ENCODE data around the gene BIRC7.

BIRC7 gene

DNA sequence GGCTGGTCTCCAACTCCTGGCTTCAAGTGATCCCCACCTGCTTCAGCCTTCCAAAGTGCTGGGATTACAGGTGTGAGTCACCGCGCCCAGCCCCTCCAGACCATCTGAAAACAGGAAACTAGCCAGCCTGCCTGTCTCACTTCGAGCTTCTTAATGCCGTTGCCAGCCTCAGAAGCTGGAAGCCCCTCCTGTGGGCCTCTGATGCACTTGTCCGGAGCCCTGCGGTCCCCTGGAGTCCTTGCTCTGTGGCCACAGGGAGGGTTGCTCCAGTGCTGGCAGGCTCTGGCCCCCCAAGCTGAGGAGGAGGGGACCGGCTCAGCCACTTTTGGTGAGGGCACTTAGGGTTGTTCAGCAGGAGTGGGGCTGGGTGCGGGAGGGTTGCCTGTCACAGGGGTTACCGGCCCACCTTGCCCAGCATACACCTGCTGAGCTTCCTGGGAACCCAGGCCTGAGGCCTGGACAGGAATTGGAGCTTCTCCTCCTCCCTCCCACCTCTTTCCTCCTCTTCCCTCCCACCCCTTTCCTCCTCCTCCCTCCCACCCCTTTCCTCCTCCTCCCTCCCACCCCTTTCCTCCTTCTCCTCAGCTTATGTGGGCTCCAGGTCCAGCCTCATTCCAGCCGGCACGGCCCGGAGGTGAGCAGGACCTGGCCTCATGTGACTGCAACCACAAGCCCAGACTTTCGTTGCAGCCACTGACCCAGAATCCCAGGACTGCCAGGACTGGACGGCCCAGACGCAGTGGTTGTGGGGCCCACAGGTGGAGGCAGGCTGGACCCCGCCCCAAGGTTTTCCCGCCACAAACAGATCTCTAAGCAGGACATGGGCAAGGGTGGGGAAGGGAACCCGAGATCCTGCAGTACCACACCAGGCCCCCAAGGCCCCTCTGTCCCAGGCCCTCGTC, 9.4 kb upstream of the BIRC7 start:
- DNase-seq = no peak

DNA sequence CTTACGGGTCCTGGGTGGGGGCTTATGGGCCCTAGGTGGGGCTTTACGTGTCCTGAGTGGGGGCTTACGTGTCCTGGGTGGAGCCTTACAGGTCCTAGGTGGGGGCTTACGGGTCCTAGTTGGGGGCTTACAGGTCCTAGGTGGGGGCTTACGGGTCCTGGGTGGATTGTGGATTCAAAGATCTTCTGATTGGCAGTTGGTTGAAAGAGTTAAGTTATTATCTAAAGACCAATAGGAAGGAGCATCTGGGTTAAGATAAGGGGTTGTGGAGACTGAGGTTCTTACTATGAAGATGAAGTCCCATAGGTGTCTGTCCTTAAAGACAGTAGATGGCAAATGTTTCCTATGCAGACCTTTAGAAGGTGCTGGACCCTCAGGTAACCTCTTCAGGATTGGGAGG, 8.4 kb upstream of the BIRC7 start:
- no peak for DNase-seq

DNA sequence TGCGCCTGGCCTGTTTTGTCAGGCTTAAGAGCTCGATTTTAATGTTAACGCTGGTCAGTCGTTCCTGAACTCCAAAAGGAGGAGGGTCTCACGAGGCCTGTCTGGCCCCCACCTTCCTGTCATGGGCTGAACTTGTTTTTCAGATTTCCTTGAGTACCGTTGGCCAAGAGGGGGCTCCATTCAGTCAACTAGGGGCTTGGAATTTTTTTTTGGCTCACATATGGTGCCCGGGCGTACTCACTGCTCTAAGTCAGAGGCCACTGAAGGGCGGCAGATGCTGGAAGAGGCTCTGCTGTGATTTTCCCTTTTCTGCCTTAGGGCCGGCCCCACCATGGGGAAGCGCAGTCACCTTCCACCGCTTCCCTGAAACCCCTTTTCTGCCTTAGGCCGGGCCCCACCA, 6.9 kb upstream of the BIRC7 start:
- DNase-seq = no peak

DNA sequence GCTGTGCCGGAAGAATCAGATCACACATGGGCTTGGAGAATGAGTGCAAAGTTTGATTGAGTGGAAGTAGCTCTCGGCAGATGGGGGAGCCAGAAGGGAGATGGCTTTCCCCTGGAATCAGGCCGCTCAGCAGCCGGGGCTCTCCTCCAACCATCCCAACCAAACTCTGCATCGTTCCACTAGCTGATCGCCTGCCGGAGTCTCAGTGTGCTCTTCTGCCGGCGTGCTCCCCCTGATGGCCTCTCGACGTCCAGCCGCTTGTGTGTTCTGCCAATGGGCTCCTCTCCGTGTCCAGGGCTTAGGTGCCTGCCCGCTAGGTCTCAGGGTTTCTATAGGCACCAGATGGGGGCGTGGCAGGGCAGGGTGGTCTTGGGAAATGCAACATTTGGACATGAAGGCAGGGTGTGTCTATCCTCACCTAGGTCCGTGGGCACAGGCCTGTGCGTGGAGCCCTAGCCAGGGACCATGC, 4.9 kb upstream of the BIRC7 start:
- peak; percentile 61 for DNase-seq

DNA sequence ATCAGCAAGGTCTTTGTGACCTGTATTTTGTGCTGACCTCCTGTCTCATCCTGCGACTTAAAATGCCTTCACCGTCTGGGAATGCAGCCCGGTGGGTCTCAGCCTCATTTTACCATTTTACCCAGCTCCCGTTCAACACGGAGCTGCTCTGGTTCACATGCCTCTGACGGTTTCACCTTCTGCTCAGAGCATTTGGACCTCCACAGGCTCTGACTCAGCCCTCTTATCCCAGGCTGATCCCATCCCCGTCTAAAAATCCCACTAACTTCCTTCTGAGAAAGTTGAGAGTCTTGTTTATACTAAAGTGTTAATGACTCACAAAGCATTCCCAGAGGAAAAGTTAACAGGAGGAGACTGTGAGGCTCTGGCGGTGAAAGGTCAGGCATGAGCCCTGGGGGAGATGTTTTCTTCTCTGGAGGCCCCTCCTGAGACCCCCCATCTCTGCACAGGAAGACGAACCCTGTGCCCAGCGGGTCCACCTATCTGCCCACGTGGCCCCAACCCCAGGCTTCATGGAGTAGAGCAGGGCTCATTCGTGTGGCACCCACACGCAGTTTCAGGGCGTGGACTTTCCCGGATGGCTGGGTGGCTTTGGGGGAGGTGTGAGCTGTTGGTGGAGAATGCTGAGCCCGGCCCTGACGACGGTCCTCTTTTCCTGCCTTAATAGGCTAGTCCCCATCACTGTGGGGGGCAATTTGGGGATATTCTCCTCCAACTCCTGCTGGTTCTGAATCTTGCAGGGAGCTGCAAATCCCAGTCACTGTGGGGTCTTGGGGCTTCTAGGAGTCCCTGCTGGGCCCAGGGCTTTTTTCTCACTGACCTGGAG, 3.3 kb upstream of the BIRC7 start:
- no peak for DNase-seq

DNA sequence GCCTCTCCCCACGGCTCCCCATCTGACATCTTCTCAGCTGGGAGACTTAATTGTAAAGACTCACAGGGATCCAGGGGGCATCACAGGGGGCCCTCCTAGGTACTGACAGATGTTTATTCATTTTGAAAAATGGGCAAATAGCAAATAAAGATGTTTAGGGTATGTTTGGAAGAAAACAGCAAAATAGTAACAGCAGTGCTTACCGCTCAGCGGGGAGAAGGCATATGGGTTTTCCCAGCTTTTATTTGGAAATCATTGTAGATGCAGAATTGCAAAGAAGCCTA, 2.7 kb upstream of the BIRC7 start:
- DNase-seq = no peak

DNA sequence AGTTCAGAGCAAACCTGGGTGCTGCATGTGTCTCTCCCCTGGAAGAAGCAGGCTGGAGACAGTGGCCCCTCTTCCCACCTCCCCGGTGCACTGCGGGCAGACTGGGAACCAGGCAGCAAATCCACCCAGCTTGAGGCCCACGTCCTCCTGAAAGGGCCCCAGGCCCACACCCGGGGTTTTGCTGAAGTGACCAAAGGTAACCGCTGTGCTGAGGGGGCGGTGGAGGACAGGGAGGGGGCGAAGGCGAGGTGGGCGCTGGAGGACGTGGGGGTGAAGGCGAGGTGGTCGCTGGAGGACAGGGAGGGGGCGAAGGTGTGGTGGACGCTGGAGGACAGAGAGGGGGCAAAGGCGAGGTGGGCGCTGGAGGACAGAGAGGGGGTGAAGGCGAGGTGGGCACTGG, 1.8 kb upstream of the BIRC7 start:
- no peak for DNase-seq

DNA sequence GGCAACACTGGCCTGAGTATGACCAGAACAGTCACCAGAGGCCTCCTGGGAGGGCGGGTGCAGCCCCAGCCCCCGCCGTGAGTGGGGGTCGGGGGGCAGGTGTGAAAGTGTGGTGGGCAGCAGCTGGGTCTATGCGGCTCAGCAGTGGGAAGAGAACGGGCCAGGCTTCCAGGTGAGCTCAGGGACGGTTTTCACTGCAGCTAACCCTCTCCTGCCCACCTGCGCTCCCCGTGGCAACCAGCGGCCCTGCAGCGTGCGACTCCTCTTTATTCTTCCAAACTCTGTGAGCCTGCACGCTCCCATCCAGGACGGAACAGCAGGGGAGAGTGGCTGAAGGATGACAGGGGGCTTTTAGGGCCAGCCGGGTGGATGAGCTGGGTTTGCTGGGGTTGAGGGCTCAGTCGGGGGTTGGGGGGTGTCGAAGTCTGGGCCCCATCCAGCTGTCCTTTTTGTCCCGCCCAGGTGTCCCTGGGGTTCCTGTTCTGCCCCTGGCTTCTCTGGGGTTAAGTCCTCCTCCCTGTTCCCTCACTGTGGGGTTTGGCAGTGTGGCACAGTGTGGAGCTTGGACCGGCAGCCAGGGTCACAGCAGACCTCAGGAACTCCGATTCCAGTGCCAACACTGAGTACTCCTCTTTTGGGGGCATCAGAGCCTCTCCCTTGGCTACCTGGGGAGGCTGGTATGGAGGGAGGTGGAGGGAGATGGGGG, 859 bp upstream of the BIRC7 start:
- peak; percentile 71 for DNase-seq

DNA sequence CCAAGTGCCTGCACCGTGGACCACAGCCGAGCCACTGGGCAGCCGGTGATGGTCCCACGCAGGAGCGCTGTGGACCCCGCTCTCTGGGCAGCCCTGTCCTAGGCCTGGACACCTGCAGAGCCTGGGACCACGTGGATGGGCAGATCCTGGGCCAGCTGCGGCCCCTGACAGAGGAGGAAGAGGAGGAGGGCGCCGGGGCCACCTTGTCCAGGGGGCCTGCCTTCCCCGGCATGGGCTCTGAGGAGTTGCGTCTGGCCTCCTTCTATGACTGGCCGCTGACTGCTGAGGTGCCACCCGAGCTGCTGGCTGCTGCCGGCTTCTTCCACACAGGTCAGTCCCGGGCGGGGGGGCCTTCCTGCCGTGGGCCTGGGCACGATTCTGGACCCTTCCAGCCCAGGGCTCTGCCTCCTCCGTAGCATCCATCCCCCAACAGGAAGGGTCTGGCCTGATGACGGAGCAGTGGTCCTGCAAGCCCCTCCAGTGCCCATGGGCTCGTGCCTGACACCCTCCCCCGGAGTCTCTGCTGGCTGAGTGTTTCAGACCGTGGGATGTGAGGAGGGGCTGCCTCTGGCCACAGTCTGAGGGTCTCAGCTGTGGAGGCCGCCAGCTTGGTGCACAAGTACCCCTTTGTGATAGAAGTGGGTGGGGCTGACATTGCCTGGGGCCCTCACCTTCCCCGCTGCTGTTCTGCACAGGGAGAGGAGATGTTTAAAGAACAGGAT, 572 bp downstream of the BIRC7 start:
- no peak for DNase-seq

DNA sequence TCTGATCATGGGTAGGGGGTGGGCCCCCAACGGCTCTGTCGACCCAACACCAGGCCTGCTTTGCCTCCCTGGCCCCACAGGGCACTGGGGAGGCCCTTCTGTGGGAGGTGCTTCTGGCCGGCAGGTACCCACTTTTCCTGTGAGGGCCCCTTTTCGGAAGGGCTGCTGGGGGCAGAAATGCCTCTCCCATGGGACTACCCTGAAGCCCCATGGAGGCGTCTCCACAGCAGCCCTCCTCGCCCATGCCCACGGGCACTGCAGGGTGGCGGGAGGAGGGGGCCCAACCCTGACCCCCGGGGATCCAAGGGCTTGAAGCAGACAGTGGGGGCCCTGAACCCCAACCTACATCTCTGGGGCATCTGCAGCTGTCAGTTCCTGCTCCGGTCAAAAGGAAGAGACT, 2.3 kb downstream of the BIRC7 start:
- no peak for DNase-seq

DNA sequence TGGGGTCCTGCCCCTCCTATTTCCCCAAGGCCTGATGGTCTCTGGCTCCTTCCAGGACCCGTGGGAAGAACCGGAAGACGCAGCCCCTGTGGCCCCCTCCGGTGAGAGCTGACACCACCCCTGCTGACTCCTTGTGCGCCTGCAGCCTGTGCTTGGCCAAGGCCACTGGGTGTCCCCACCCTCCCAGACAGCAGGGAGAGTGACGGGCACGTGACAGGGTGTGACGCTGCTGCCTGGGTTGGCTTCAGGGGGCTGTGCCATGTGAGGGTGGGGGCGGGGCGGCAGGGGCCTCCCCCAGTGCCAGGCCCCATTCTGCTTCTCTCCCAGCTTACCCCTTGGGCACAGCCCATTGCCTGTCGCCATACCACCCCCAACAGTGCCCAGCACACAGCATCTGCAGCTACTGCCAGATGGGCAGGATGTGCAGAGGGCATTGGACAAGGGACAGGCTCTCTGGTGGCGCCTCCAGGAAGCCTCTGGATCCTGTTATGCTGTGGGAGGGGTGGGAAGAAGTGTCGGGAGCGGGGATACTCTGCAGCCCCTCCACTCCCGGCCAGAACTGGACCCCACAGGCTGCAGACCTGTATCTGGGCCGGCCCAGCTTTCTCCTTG, 2.9 kb downstream of the BIRC7 start:
- peak; percentile 55 for DNase-seq

DNA sequence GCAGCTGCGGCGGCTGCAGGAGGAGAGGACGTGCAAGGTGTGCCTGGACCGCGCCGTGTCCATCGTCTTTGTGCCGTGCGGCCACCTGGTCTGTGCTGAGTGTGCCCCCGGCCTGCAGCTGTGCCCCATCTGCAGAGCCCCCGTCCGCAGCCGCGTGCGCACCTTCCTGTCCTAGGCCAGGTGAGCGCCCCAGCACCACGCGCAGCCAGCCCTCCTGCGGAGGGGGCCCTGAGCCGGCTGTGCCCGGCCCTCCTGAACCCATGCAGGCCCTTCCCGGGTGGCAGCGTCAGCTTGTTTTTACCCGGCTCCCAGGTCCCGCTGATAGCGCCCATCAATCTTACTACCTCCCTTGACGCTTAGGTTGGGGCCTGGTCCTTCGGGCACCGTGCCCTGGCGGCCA, 3.7 kb downstream of the BIRC7 start:
- no peak for DNase-seq

DNA sequence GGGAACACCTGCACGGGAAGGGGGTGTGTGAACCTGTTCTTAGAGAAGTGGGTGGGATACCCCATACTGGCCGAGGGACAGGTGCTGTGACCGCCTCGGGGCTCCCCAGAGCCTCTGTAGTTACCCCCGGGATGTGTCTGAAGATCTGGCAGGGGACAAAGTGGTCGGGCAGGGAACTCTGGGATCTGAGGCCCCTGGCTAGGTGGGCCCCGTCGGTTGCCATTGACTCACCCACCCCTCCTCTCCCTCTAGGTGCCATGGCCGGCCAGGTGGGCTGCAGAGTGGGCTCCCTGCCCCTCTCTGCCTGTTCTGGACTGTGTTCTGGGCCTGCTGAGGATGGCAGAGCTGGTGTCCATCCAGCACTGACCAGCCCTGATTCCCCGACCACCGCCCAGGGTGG, 4.3 kb downstream of the BIRC7 start:
- no peak for DNase-seq

DNA sequence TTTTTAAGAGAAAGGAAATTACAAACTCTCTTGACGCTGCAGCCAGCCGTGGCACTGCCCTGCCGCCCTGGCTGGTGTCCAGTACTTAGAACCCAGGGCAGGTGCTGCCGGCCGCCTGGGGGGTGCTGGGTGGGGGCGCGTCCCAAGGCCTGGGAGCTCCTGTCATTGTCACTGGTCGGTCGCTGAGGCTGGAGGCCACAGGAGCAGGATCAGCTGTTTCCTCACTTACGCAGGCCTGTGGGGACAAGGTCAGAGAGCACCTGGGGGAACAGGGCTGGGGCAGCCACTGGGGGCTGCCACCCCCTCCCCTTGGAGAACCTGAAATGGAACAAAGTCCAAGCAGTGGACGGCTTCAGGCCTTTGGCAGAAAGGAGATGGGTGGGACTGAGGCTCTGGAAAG, 5.6 kb downstream of the BIRC7 start:
- peak; percentile 62 for DNase-seq

DNA sequence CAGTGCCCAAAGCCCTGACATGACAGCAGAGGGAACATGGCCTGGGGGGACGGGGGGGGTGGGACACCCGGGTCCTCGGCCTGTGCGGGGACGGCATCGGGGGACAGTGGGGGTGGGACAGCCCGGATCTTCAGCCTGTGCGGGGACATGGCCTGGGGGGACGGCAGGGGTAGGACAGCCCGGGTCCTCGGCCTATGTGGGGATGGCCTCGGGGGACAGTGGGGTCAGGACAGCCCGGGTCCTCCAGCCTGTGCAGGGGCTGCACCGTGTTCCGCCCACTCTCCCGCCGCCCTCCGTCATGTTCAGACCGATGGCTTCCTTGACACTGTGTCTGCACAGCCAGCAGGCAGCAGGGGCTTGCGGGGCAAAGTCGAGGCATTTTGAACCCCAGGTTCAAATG, 7.0 kb downstream of the BIRC7 start:
- DNase-seq = no peak

DNA sequence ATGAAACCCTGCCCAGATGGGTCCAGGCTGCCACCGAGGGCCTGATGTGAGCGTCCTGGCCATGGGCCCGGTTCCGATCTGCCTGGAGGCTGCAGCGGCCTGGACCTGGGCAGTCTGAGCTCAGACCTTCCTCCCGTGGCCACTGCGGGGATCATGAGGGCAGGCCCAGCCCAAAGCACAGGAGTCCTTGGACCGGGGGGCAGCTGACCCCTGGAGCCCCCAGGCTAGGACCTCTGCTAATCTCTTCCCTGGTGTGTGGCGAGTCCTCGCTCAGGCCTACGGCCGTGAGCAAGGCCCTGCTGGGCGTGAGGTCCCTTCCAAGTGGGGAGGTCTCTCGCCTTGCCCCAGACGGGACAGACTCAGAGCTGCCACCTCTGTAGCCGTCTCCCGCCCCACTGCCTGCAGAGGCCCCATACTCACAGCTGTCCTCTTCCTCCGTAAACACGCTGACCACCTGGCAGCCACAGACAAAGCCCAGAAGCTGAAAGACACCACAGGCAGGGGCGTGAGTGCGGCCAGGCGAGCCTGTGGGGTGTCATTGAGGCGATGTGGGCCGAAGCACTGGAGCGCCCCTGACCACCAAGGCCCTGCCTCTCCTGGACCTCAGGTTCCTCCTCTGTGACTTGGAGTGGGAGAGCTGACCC, 8.0 kb downstream of the BIRC7 start:
- no peak for DNase-seq

DNA sequence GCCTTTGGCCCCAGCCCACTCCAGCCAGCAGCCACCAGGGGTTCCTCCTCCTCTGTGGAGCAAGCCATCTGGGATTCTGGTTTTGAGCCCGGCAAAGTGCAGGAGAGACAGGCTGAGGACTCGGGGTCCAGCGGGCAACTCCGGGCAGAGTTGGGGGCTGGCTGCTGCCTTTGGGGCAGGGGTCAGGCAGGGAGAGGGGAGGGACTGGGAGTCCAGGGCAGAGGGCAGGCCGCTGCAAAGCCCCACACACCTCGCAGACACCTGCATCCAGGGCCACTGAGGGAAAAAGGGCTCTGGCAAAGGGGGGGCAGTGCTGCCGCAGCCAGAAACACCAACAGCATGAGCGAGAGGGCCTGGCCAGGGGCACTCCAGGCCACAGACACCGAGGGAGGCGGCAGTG, 8.8 kb downstream of the BIRC7 start:
- DNase-seq = no peak

DNA sequence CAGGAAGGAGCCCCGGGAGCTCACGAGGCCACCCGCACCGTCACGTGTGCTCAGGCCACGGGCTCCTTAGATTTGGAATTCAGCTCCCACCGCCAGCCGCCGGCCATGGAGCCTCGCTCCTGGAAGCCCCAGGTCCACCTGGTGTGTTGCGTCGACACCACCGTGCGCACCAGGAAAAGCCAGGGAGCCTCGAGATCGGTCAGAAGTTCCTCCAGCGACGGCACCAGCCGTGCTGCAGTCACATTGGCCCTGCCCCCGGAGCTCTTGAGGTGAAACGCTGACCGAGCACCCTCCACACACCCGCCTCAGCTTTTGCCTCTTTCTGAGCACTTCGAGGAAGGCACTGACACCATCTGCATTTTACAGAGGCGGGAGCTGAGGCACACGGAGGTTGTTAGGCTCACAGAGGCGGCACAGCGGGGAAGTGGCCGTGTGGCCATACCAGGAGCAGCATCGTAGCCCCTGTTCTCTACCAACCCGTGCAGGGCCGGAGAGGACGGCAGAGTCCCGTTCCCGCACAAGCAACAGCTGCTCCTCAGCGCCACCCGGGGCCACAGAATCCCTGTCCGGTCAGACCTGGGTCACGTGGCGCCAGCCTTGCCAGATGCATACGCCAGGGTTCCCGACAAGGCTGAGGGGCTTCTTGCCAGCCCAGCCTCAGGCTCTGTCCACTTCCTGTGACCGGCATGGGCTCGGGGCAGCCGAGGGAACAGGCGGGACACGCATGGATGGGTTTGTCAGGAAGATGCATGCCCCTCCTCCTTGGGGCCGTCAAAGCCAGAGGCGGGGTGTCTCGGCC, 11.0 kb downstream of the BIRC7 start:
- DNase-seq = peak; percentile 84

DNA sequence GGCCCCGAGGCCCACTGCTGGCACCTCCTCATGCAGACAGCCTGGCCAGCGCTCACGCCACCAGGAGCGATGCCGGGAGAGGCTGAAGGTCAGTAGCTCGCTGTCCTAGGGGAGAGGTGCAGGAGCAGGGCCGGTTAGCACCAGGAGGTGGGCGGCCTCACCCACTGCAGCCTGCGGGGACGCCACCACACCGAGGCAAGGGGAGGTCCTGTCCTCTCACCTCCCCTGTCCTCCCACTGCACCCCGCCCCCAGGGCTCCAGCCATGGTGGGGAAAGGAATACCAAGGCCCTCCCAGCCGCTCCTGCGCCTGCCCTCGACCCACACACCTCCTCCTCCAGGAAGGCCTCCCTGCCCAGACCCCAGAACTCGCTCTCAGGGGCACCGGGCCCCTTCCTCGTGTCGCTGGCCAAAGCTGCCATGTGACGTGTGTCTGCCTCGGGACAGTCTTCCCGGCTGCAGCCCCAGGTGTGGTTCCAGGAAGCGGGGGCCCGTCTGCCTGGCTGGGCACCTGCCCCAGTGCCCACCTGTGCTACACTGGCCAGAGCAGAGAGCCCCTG, 12.0 kb downstream of the BIRC7 start:
- no peak for DNase-seq

DNA sequence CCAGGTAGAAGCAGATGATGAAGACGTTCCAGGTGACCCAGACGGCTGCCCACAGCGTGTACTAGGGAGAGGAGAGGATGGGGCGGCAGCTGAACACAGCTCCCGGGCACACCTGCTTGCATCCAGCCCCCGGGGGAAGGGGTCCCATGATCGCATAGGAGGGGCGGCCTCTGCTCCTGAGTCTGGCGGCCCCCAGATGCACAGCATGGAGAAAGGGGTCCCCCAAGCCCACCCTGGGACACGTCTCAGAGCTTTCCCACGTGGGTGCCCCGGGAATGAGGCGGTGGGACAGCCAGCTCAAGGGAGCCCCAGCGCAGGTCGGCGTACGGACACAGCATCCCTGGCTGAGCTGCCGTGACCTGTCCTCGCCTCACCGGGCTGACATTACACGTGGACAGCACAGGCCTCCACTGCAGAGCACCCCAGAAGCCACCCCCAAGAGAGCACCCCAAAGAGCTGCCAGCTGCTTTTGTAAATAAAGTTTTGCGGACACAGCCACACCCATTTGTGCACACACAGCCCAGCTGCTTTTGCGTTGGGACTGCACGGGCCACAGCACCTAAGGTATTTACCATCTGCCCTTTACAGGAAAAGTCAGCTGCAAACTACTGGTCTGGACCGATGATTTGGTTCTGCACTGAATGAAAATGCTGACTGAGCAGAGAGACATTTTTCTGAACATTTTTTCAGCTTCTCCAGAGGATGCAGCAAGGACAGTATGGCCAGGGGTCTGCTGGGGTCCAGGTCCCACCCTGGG, 13.3 kb downstream of the BIRC7 start:
- DNase-seq = peak; percentile 36
